NCI-H524 treated with DMSO at 0.1 percent for 48 hours (cell line): ENCODE data around the gene NHLRC4.

Experiments used
- DNase-seq: peaks from one replicate; lab custom pipeline; 2025; lab: John Stamatoyannopoulos, UW

The NHLRC4 gene

DNA sequence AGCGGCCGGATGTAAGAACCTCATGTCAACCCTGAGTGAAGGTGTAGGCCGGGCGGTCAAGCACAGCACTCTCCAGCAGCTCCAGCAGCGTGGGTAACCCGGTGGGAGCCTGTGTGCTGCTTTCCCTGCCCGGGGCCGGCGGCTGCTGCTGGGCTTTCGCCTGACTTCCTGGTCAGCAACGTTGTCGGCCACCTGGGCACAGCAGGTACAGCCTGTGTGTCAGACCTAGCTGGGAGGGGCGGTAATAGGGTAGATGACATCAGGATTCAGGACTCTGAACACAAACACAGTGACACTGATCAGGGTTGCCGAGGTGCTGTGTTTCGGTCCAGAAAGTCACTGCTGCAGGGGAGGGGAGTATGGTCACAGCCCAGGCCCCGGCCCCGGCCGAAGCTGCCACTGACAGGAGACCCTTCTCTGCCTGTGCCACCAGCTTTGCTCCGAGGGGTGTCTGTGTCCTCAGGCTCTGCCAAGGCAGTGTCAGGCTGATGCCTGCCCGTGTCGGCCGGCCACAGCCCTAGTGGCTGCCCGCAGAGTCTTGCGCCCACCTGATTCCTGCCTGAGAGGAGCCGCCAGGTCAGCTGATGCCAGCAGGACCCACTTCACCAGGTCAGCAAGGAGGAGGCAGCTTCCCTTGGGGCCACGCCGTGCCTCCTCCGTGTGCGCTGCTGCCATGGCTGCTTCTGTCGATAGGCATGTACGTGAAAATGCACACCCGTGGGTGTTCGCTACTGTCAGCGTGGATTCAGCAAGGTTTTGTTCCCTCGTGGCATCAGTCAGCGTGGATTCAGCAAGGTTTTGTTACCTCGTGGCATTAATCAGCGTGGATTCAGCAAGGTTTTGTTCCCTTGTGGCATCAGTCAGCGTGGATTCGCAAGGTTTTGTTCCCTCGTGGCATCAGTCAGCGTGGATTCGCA, 32.3 kb downstream of the NHLRC4 start:
- DNase-seq, result no peak

DNA sequence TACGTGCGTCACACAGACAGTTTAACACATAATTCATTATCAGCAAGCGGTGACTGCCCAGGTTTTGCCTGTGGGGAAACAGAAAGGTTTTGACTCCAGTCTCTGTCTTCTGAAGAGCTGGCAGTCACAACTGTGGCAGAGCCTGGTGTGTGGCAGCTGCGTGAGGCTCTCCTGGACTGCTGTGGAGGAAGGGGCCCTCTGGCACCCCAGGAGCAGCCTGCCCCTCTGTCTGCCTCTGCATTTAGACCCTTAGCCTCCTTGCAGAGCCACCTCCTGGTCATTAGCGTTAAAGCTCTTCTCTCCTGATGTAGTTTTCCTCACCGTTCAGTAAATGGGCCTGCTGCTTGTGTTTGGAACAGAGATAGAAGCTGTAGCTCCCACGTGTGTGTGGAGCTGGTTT, 34.0 kb downstream of the NHLRC4 start:
- no peak for DNase-seq

- no peak for DNase-seq
Measured at GRCh38 chr16:603933-604332, 37.1 kb downstream of the NHLRC4 start.

- DNase-seq, result peak; percentile 95
Measured at GRCh38 chr16:606656-607307, 40.0 kb downstream of the NHLRC4 start.

- DNase-seq, result no peak
Measured at GRCh38 chr16:608019-608418, 41.2 kb downstream of the NHLRC4 start.

GRCh38 chr16:609316-609715, 42.5 kb downstream of the NHLRC4 start:
- DNase-seq, result no peak

- no peak for DNase-seq
Measured at GRCh38 chr16:609984-610383, 43.2 kb downstream of the NHLRC4 start.

DNA sequence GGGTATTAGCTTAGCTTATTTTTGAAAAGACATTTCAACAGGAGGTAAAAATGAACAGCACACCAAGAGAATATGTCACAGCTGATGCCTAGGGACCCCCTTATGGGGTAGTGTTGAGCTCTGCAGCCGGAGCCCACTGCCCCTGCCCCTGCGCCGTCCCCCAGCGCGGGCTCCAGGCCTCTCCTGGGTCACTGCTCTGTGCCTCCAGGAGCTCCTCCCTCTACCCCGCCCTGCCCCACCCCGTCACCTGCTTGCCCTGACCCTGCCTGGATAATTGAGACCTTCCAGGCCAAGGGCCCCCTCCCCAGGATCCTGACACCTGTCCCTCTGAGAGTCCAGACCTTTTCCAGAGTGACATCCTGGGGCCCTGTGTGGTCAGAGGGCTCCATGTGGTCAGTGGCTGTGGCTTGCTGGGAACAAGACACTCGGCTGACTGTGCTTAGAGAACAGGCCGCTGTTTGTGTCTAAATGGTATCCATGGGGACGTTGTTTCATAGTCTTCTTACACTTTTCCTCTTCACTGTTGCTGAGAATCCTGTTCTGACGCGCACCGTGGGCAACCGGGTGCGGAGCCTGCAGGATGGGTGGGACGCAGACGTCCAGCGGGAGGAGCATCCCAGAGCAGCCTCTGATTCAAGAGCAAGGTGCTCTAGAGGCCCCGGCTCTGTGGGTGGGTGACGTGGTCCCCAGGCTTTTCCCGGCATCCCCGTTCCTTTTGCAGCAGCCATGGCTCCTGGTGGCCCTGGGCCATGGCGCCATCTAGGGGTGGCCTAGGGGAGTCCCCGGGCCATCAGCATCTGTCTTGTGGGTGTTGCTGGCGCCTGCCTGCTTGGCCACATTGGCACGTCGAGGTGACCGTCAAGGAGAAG, 43.9 kb downstream of the NHLRC4 start:
- no peak for DNase-seq

GRCh38 chr16:615122-615521, 48.3 kb downstream of the NHLRC4 start:
- no peak for DNase-seq

- DNase-seq, result no peak
Measured at GRCh38 chr16:616733-617586, 50.2 kb downstream of the NHLRC4 start.

- no peak for DNase-seq
Measured at GRCh38 chr16:617855-618254, 51.0 kb downstream of the NHLRC4 start.
